HL-60 (cell line): ENCODE results near the gene EXOC4.
A peak's percentile ranks its signal among the peaks of the same experiment; 100 is the strongest.

Experiments
- DNase-seq, 2 experiments: peaks; one replicate each; pipeline ENCODE4 v3.0.0-alpha.2; 2010 to 2020; ENCODE audit warnings: low read depth in 1 of 2, low spot score in 1 of 2
- H3K27ac ChIP-seq: fragments of 250-450 bp; sonication (Bioruptor Pico); replicated peaks from 2 replicates; pipeline ENCODE4 v1.5.1; 2020; ENCODE audit warnings: mild to moderate bottlenecking, moderate library complexity
- H3K27me3 ChIP-seq: fragments of 250-450 bp; sonication (Bioruptor Pico); 2 replicates; pipeline ENCODE4 v1.5.1; 2021; ENCODE audit warnings: mild to moderate bottlenecking, moderate library complexity; ENCODE audit not compliant: insufficient read depth, poor library complexity, severe bottlenecking
- H3K4me3 ChIP-seq: replicated peaks from 2 replicates; pipeline ENCODE4 v1.5.1; 2011; ENCODE audit warnings: mild to moderate bottlenecking, control low read depth, low read length; ENCODE audit not compliant: insufficient read depth
- CTCF ChIP-seq: IDR thresholded peaks from one replicate; pipeline ENCODE4 v1.5.1; 2011; ENCODE audit warnings: low read length, control low read depth, inconsistent platforms; ENCODE audit not compliant: insufficient read depth
- GABPA ChIP-seq: IDR thresholded peaks from 2 replicates; pipeline ENCODE4 v1.6.1; 2012; ENCODE audit warnings: low read depth
- POLR2AphosphoS5 ChIP-seq: IDR thresholded peaks from 2 replicates; pipeline ENCODE4 v1.6.1; 2012; ENCODE audit warnings: low read depth
- SPI1 ChIP-seq: IDR thresholded peaks from 2 replicates; pipeline ENCODE4 v1.6.1; 2012; ENCODE audit warnings: low read depth, mild to moderate bottlenecking, borderline replicate concordance
- TF ChIP-seq, protein P1 (sequence below): IDR thresholded peaks from 2 replicates; pipeline ENCODE4 v1.6.1; 2012; ENCODE audit warnings: low read depth; ENCODE audit not compliant: insufficient replicate concordance

EXOC4 gene

GRCh38 chr7:133331861-133332260 lies 79.0 kb downstream of the EXOC4 start:
- TF ChIP-seq POLR2AphosphoS5 (no peak), CTCF (no peak), SPI1 (no peak), GABPA (no peak)
- TF ChIP-seq, protein P1, sequence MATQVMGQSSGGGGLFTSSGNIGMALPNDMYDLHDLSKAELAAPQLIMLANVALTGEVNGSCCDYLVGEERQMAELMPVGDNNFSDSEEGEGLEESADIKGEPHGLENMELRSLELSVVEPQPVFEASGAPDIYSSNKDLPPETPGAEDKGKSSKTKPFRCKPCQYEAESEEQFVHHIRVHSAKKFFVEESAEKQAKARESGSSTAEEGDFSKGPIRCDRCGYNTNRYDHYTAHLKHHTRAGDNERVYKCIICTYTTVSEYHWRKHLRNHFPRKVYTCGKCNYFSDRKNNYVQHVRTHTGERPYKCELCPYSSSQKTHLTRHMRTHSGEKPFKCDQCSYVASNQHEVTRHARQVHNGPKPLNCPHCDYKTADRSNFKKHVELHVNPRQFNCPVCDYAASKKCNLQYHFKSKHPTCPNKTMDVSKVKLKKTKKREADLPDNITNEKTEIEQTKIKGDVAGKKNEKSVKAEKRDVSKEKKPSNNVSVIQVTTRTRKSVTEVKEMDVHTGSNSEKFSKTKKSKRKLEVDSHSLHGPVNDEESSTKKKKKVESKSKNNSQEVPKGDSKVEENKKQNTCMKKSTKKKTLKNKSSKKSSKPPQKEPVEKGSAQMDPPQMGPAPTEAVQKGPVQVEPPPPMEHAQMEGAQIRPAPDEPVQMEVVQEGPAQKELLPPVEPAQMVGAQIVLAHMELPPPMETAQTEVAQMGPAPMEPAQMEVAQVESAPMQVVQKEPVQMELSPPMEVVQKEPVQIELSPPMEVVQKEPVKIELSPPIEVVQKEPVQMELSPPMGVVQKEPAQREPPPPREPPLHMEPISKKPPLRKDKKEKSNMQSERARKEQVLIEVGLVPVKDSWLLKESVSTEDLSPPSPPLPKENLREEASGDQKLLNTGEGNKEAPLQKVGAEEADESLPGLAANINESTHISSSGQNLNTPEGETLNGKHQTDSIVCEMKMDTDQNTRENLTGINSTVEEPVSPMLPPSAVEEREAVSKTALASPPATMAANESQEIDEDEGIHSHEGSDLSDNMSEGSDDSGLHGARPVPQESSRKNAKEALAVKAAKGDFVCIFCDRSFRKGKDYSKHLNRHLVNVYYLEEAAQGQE = no peak
- Histone ChIP-seq H3K27ac (no peak overlapping the region), H3K4me3 (no peak overlapping the region), H3K27me3 (no peaks in the 10 kb centered on the region)
- no peak for DNase-seq

- H3K27me3 ChIP-seq = no peaks in the 10 kb centered on the region
- no peak overlapping the region for H3K27ac ChIP-seq
- TF ChIP-seq GABPA = no peak
- peak; percentile 53 for TF ChIP-seq SPI1
- H3K4me3 ChIP-seq = no peak overlapping the region
- no peak for DNase-seq
These were observed 86.9 kb downstream of the EXOC4 start for GRCh38 chr7:133339772-133340171.

GRCh38 chr7:133344275-133344674 lies 91.4 kb downstream of the EXOC4 start:
- no peak overlapping the region for H3K4me3 ChIP-seq
- no peak for DNase-seq
- no peaks in the 10 kb centered on the region for H3K27me3 ChIP-seq
- H3K27ac ChIP-seq = no peak overlapping the region
- no peak for TF ChIP-seq GABPA
- no peak for TF ChIP-seq POLR2AphosphoS5
- no peak for TF ChIP-seq CTCF
- TF ChIP-seq SPI1 = no peak
- TF ChIP-seq, protein P1 = no peak

DNA sequence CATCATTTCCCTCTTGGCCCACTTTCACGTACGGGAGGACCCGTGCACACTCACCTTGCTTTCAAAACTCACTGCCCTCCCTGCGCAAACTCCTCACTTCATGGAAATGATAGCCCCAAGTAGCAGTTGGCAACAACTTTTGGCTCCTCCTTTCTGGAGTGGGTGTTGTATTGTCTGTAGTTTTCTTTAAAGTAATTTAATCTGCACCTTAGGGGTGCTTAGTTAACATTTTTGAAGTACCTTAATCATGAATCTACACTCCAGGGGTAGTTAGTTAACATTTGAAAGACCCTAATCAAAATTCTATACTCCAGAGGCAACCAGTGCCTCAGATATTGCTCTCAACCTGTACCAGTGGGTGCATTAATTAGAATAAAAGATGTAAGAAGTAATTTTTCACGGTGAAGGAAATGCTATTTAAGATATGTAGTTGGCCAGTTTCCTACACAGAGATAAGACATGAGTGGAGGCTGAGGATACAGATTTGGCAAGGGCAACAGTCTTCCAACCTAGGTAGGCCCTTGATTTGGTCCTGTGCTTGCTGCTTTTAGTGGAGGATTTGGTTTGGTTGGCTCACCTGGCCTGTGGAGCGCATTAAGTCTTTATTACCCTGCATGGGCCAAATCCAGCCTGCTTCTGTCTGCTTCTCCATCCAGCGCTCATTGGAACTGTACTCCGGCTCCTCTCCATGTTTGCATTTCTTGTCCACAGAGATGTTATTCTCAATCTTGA lies 93.0 kb downstream of the EXOC4 start:
- Histone ChIP-seq H3K27me3 (no peaks in the 10 kb centered on the region), H3K27ac (no peak overlapping the region), H3K4me3 (no peak overlapping the region)
- TF ChIP-seq, protein P1 = no peak
- TF ChIP-seq POLR2AphosphoS5 (no peak), CTCF (no peak), GABPA (no peak), SPI1 (no peak)
- no peak for DNase-seq
